HCT116 (cell line): ENCODE measurements around the gene PNPLA6.

Source experiments
- CTCF ChIP-seq, 3 experiments: fragments of 200-600 bp in 1 of 3; sonication (generic) in 1 of 3; IDR thresholded peaks in 2 of 3; conservative IDR thresholded peaks in 1 of 3; 2 replicates each; pipeline ENCODE4 v1.5.1; 2012 to 2017; ENCODE audit warnings: low read depth in 2 of 3, low read length in 2 of 3, antibody characterized with exemption in 1 of 3, borderline replicate concordance in 1 of 3, control low read depth in 1 of 3, mild to moderate bottlenecking in 1 of 3, mixed read lengths in 1 of 3, mixed run types in 1 of 3, moderate library complexity in 1 of 3; ENCODE audit not compliant: insufficient read depth in 1 of 3
- EZH2 ChIP-seq: fragments of 200-600 bp; sonication (generic); IDR thresholded peaks from 2 replicates; pipeline ENCODE4 v1.6.1; 2017; ENCODE audit warnings: antibody characterized with exemption, mixed run types
- SIN3A ChIP-seq: IDR thresholded peaks from 2 replicates; pipeline ENCODE4 v1.6.1; 2012; ENCODE audit warnings: low read depth
- ZNF274 ChIP-seq: fragments of 200-500 bp; sonication (Bioruptor generic); IDR thresholded peaks from 2 replicates; pipeline ENCODE4 v1.6.1; 2014; ENCODE audit warnings: mild to moderate bottlenecking, low read depth, low read length, inconsistent platforms

- TF ChIP-seq EZH2 (no peak), ZNF274 (no peak), SIN3A (0 out of 2 replicates have a peak, but pooled peaks have one; percentile 48), CTCF (IDR thresholded peaks at IDR 0.05 in 2 of 3, conservative IDR thresholded peaks at IDR 0.05 in 1 of 3; ENCODE audit: borderline replicate concordance in 1 of 3, insufficient read depth in 1 of 3, low read depth in 2 of 3, low read length in 2 of 3) (no peak)
Measured at GRCh38 chr19:7562646-7563393, 27.3 kb downstream of the PNPLA6 start.
